Spleen (tissue), 7 donors: ENCODE data around the gene MYO16.

ENCODE experiments used
- POLR2A ChIP-seq, 3 donors: fragments of 450-650 bp; IDR thresholded peaks; one replicate each; pipeline ENCODE4 v1.5.1; 2017; ENCODE audit warnings: antibody characterized with exemption in 3 of 3, mild to moderate bottlenecking in 1 of 3
- POLR2AphosphoS5 ChIP-seq, 3 donors: sonication (generic); formaldehyde crosslinking; IDR thresholded peaks; one replicate each; pipeline ENCODE4 v1.5.1; 2017; ENCODE audit warnings: antibody characterized with exemption in 3 of 3
- TF ChIP-seq, protein P1 (sequence below), 11 experiments: fragments of 200-600 bp in 7 of 11; fragments of 450-650 bp in 4 of 11; sonication (generic) in 4 of 11; IDR thresholded peaks in 8 of 11; conservative IDR thresholded peaks in 3 of 11; 1 replicate in 7 of 11; 2 replicates in 4 of 11; pipeline versions ENCODE4 v1.4.0 to v1.8.0; 2016 to 2021; ENCODE audit warnings: antibody characterized with exemption in 11 of 11, inconsistent platforms in 4 of 11, mild to moderate bottlenecking in 1 of 11
- donor health status: DM: no; HTN: no; CAD: no; lungs with moderate emphysema.
- donor health status: DM: no; HTN: no; CAD: no.
- donor health status: DM: no; HTN: no; CAD: no.

DNA sequence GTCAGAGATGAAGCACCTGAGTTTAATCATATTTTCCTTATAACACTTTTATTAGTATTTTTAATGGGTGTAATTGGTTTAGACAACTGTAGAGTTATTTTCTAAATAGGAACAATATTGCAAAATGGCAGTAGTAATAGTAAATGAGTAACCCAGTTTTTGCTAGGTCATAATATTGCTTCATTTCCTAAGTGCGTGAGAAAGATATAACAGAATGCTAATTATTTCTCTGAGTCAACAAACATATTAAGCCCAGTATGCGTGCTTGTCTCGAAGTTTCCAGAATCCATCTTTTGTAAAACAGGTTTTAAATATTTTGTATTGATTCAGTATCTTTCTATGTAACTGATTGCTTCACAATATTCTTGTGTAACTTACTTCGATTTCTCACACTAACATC, 315.3 kb downstream of the MYO16 start:
- no peak for TF ChIP-seq POLR2AphosphoS5 (IDR thresholded peaks at IDR 0.05)
- TF ChIP-seq, protein P1, sequence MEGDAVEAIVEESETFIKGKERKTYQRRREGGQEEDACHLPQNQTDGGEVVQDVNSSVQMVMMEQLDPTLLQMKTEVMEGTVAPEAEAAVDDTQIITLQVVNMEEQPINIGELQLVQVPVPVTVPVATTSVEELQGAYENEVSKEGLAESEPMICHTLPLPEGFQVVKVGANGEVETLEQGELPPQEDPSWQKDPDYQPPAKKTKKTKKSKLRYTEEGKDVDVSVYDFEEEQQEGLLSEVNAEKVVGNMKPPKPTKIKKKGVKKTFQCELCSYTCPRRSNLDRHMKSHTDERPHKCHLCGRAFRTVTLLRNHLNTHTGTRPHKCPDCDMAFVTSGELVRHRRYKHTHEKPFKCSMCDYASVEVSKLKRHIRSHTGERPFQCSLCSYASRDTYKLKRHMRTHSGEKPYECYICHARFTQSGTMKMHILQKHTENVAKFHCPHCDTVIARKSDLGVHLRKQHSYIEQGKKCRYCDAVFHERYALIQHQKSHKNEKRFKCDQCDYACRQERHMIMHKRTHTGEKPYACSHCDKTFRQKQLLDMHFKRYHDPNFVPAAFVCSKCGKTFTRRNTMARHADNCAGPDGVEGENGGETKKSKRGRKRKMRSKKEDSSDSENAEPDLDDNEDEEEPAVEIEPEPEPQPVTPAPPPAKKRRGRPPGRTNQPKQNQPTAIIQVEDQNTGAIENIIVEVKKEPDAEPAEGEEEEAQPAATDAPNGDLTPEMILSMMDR (IDR thresholded peaks at IDR 0.05 in 8 of 11, conservative IDR thresholded peaks at IDR 0.05 in 3 of 11) = no peak
- TF ChIP-seq POLR2A (IDR thresholded peaks at IDR 0.05) = no peak
